ENCODE results near the gene ATP6V1F. TPM values are rescaled to one million over a fixed set of nuclear protein-coding genes. Genes with fewer than 3 reads are reported as not detected.

Gene ATP6V1F
- total RNA-seq, 4 donors from 2014 or later, result 49.6 to 109 (median 86.6) TPM

GRCh38 chr7:128826512-128826911 lies 36.1 kb upstream of the ATP6V1F start:
- TF ChIP-seq POLR2A (IDR thresholded peaks at IDR 0.05), result no peak
- TF ChIP-seq CTCF (IDR thresholded peaks at IDR 0.05), result no peak
- no peaks in the 10 kb centered on the region for H3K27me3 ChIP-seq
- no peak overlapping the region for H3K27ac ChIP-seq
- H3K36me3 ChIP-seq, result no peaks in the 10 kb centered on the region
- WGBS, 2 donors, result 85 to 86% methylated on average over 2 to 4 of the region's 4 CpGs
- intact Hi-C loops (cut with DNase I), result no loop called here
- DNase-seq, result no peak
- H3K9me3 ChIP-seq, result no peaks in the 10 kb centered on the region
- no peak overlapping the region for H3K4me3 ChIP-seq (replicated peaks in 1 of 3)
- H3K4me1 ChIP-seq, result peaks cover 0 to 19% of the 10 kb centered on the region in 2 donors

GRCh38 chr7:128826916-128827247 lies 35.8 kb upstream of the ATP6V1F start:
- no peaks in the 10 kb centered on the region for H3K9me3 ChIP-seq
- intact Hi-C loops (cut with DNase I), result no loop called here
- 81 to 94% methylated on average over 1 of the region's 1 CpG for WGBS, 2 donors
- no peak overlapping the region for H3K4me3 ChIP-seq (replicated peaks in 1 of 3)
- no peaks in the 10 kb centered on the region for H3K36me3 ChIP-seq
- DNase-seq, result no peak
- H3K27ac ChIP-seq, result no peak overlapping the region
- peaks cover 0 to 23% of the 10 kb centered on the region in 2 donors for H3K4me1 ChIP-seq
- no peaks in the 10 kb centered on the region for H3K27me3 ChIP-seq
- TF ChIP-seq CTCF (IDR thresholded peaks at IDR 0.05), result no peak
- no peak for TF ChIP-seq POLR2A (IDR thresholded peaks at IDR 0.05)

- H3K27ac ChIP-seq, result no peak overlapping the region
- H3K9me3 ChIP-seq, result no peaks in the 10 kb centered on the region
- TF ChIP-seq CTCF (IDR thresholded peaks at IDR 0.05) (no peak), POLR2A (IDR thresholded peaks at IDR 0.05) (no peak)
- WGBS, 2 donors, result 79 to 84% methylated on average over 12 to 14 of the region's 17 CpGs
- no peak overlapping the region for H3K4me3 ChIP-seq (replicated peaks in 1 of 3)
- peaks cover 0 to 26% of the 10 kb centered on the region in 2 donors for H3K4me1 ChIP-seq
- H3K36me3 ChIP-seq, result no peaks in the 10 kb centered on the region
- intact Hi-C loops (cut with DNase I), result no loop called here
- no peak for DNase-seq
- no peaks in the 10 kb centered on the region for H3K27me3 ChIP-seq
Observed at GRCh38 chr7:128827248-128827958, 35.3 kb upstream of the ATP6V1F start.

- intact Hi-C loops (cut with DNase I), result no loop called here
- no peak for DNase-seq
- no peak overlapping the region for H3K4me3 ChIP-seq (replicated peaks in 1 of 3)
- H3K4me1 ChIP-seq, result peaks cover 0 to 34% of the 10 kb centered on the region in 2 donors
- TF ChIP-seq CTCF (IDR thresholded peaks at IDR 0.05), result no peak
- TF ChIP-seq POLR2A (IDR thresholded peaks at IDR 0.05), result no peak
- WGBS, 2 donors, result 75 to 76% methylated on average over 10 of the region's 10 CpGs
- no peaks in the 10 kb centered on the region for H3K9me3 ChIP-seq
- no peak overlapping the region for H3K27ac ChIP-seq
- H3K36me3 ChIP-seq, result no peaks in the 10 kb centered on the region
- no peaks in the 10 kb centered on the region for H3K27me3 ChIP-seq
Observed at GRCh38 chr7:128827971-128828711, 34.5 kb upstream of the ATP6V1F start.

All from thyroid gland (tissue), 4 donors.